Body of pancreas (tissue), 4 donors: Measurements from ENCODE around the gene CDHR1.
"Not testable (repeated sequence)": the region's sequence is repeated elsewhere in the genome, so short reads cannot be mapped to it uniquely, and the experiment has no call there.

Experiments used
- POLR2A ChIP-seq, 3 donors: fragments of 450-650 bp; IDR thresholded peaks; one replicate each; pipeline ENCODE4 v1.6.1; 2016; ENCODE audit warnings: antibody characterized with exemption in 3 of 3, mild to moderate bottlenecking in 2 of 3
- TF ChIP-seq, protein P1 (sequence below), 7 experiments: fragments of 450-650 bp in 4 of 7; fragments of 200-600 bp in 3 of 7; sonication (generic) in 3 of 7; IDR thresholded peaks; one replicate each; pipeline ENCODE4 v1.5.1; 2016 to 2019; ENCODE audit warnings: antibody characterized with exemption in 7 of 7

DNA sequence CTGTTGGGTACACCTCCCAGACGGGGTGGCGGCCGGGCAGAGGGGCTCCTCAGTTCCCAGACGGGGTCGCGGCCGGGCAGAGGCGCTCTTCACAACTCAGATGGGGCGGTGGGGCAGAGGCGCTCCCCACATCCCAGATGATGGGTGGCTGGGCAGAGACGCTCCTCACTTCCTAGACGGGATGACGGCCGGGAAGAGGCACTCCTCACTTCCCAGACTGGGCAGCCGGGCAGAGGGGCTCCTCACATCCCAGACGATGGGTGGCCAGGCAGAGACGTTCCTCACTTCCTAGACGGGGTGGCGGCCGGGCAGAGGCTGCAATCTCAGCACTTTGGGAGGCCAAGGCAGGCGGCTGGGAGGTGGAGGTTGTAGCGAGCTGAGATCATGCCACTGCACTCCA, 14.0 kb upstream of the CDHR1 start:
- TF ChIP-seq, protein P1, sequence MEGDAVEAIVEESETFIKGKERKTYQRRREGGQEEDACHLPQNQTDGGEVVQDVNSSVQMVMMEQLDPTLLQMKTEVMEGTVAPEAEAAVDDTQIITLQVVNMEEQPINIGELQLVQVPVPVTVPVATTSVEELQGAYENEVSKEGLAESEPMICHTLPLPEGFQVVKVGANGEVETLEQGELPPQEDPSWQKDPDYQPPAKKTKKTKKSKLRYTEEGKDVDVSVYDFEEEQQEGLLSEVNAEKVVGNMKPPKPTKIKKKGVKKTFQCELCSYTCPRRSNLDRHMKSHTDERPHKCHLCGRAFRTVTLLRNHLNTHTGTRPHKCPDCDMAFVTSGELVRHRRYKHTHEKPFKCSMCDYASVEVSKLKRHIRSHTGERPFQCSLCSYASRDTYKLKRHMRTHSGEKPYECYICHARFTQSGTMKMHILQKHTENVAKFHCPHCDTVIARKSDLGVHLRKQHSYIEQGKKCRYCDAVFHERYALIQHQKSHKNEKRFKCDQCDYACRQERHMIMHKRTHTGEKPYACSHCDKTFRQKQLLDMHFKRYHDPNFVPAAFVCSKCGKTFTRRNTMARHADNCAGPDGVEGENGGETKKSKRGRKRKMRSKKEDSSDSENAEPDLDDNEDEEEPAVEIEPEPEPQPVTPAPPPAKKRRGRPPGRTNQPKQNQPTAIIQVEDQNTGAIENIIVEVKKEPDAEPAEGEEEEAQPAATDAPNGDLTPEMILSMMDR (IDR thresholded peaks at IDR 0.05): not testable (repeated sequence)
- TF ChIP-seq POLR2A (IDR thresholded peaks at IDR 0.05): not testable (repeated sequence)
